Measurements from ENCODE around the gene PALS2.
A peak's percentile ranks its signal among the peaks of the same experiment; 100 is the strongest.

PALS2 gene, protein sequence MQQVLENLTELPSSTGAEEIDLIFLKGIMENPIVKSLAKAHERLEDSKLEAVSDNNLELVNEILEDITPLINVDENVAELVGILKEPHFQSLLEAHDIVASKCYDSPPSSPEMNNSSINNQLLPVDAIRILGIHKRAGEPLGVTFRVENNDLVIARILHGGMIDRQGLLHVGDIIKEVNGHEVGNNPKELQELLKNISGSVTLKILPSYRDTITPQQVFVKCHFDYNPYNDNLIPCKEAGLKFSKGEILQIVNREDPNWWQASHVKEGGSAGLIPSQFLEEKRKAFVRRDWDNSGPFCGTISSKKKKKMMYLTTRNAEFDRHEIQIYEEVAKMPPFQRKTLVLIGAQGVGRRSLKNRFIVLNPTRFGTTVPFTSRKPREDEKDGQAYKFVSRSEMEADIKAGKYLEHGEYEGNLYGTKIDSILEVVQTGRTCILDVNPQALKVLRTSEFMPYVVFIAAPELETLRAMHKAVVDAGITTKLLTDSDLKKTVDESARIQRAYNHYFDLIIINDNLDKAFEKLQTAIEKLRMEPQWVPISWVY

DNA sequence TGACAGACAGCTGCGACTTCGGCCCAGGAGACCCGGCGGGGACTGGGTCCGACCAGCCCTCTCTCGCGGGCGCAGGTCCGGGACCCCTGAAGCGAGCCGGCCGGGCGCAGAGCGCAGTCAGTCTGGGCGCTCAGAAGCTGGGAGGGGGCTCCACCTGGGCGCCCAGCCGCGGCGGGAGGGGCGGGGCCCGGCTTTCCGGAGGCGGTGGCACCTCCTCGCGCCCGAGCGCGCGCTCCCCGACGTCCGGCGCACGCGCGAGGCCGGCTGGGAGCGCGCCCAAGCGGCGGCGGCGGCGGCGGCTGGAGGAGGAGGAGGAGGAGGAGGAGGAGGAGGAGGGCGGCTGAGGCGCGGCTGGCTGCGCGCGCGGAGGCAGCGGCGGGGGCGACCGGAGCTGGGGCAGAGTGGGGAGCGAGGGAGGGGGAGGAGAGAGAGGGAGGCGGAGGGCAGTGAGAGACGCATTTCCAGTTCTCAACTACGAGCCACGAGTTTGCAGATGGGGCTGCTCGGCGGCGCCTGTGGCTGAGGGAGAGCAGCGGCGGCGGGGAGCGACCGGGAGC lies at the start of gene PALS2:
Gene PALS2 (plus strand): TSS at position 456 of the 557 bp plus-strand sequence. CDS start 50,216 bp downstream, outside the sequence.
- peak; percentile 73 for DNase-seq

DNA sequence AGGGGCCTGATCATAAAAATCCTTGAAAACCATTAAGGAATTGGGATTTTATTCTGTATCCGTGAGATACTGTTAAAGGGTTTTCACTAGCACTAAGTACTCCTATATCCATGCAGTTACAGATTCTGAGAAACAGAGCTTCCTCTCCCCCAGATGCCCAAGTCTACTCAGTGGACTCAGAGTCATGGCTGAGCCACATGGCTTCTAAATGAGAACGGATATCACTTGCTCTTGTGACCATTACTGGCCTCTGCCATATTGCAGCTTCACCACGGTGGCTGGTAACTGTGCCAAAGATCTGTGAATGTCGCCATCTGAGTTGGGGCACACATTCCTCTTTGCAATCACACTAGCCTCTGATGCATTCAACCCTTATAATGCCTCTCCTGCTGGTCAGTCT lies 42.0 kb upstream of the PALS2 start:
- DNase-seq = no peak

DNA sequence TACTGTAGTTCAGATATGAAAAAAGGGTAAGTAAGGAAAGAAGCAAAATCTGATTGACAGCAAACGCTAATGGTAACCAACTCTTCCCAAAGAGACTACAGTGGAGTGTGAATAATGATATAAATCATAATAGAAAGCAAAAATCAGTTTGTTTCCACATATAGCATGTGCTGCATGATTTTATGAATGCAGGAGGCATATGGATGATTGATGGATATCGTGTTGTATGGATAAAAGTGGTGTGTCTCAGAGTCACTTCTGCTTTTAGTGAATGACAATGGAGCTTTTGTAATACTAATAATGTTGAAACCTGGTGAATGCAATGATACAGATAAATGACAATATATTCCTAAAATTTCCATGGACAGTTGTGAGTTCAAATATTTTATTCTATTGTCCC lies 36.6 kb upstream of the PALS2 start:
- no peak for DNase-seq

GRCh38 chr7:24540956-24541355 lies 32.3 kb upstream of the PALS2 start:
- no peak for DNase-seq

- DNase-seq = no peak
These were observed 28.0 kb upstream of the PALS2 start for GRCh38 chr7:24545215-24545614.

- DNase-seq = no peak
These were observed 24.9 kb upstream of the PALS2 start for GRCh38 chr7:24548390-24548789.

DNA sequence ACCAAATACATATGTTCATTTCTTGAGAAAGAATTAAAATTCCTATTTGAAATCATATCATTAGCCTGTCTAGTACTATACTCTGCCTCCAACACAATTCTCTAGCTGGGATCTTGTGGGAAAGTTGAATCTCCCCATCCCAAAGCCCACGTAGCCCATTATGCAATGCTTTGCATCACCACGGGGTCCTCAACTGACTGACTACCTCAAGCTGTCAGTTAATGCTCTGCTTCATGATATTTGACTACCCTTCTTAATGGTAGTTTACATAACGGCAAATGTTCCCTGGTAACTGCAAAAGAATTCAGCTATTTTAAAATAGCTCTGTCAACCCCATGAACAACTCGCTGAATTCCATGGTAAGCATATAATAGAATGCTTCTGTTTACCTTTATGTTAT lies 23.3 kb upstream of the PALS2 start:
- no peak for DNase-seq

- DNase-seq = no peak
These were observed 18.1 kb upstream of the PALS2 start for GRCh38 chr7:24555184-24555583.

- no peak for DNase-seq
These were observed 17.5 kb upstream of the PALS2 start for GRCh38 chr7:24555719-24556118.

- no peak for DNase-seq
These were observed 12.5 kb upstream of the PALS2 start for GRCh38 chr7:24560772-24561171.

DNA sequence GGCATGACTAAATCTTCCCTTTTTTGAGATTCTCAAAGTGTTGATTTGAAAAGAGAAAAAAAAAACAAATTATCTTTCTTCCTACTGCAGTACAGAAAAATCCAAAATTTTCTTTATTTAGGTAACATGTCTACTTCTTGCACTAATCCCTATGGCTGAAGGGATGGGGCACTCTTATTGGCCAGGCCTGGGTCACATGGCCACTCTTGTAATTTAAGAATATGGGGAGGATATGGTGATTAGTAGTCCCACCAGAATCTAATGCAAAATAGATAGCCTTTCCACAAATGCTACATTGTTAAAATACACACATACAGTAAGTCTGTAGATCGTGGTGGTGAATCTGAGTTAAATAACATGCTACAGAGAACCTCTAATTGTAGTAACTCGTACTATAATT lies 7.0 kb upstream of the PALS2 start:
- no peak for DNase-seq

GRCh38 chr7:24570983-24571382 lies 2.3 kb upstream of the PALS2 start:
- DNase-seq = no peak

DNA sequence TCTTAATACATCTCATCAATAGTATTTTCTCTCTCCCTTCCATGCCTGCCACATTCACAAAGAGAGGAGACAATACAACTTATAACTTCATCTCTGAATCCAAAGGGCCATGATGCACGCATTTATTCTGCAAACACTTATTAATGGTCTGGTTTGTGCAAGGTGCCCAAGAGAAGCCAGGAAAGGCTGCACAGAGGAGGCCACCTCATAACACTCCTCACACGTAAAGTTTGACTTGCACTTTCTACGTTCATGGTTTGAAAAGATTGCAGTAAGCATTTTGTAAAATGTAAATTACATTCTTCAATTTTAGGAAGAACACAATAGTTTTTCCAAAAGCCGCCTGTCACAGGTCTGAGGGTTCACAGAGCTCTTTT lies 1.2 kb upstream of the PALS2 start:
- no peak for DNase-seq

GRCh38 chr7:24572393-24572996 lies 757 bp upstream of the PALS2 start:
- no peak for DNase-seq

DNA sequence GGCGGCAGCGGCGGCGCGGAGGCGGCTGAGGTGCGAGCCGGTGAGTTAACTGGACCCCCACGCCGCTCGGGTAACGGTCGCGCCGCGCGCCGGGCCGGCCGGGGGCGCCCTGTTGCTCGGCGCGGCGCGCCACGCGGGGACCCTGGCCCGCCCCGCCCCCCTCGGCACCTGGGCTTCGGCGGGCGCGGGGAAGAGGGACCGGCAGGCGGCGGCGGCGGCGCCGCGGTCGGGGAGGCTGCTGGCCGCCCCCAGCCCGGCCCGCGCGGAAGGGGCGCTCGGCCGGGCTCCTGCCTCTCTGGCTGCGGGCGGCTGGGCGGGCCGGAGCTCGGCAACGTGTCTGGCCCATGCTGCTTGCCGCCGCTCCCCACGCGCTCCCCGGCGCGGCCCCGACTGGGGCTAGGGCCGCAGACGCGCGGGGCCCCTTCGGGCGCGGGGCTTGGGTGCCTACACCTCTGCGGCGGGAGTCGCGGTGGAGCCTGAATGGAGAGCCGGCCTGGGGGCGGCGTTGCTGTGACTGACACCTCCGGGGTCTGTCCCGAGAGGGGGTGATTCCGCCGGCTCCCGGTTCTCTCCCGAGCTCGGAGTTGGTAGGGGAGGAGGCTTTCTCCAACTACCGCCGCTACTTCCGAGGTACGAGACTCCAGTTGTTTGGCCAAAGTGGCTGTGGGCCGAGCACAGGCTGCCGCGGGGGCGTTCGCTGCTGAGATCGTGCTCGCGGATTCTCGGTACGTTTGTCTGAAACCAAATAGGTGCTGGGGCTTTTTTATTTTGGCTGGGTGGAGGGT lies 494 bp downstream of the PALS2 start:
- peak; percentile 37 for DNase-seq

GRCh38 chr7:24574386-24574785 lies 1.1 kb downstream of the PALS2 start:
- no peak for DNase-seq

DNA sequence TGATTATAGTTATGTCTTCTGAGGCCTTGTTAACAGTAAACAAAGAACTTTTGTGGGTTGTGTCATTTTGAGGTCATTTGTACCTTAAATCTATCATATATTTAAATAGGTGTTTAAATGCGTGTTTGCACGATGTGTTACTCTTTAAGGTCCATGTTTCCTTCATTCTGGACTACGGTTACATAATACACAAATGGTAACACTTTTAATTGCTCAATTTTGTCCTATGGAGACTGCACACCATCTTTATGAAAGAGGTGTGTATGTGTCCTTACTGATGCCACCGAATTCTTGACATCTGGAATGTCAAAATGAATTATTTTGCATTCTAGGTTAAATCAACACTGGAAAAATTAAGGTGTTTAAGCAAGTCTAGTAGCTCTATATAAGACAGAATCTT lies 1.7 kb downstream of the PALS2 start:
- DNase-seq = no peak

- DNase-seq = no peak
These were observed 3.1 kb downstream of the PALS2 start for GRCh38 chr7:24576171-24577025.

DNA sequence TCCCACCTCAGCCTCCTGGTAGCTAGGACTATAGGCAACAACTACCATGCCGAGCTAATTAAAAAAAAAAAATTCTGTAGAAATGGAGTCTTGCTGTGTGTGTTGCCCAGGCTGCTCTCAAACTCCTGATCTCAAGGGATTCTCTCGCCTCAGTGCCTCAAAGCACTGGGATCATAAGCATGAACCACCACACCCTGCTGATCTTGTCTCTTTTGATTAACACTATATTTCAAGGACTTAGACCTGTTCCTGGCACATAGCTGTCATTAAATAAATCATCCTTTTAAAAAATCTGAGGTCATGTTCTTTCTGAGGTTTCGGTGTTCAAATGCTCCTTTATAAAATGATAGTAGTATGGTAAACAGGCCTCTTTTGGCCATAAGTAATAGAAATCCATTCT lies 4.8 kb downstream of the PALS2 start:
- no peak for DNase-seq

- DNase-seq = no peak
These were observed 7.2 kb downstream of the PALS2 start for GRCh38 chr7:24580283-24580946.

GRCh38 chr7:24582166-24582565 lies 8.9 kb downstream of the PALS2 start:
- no peak for DNase-seq

DNA sequence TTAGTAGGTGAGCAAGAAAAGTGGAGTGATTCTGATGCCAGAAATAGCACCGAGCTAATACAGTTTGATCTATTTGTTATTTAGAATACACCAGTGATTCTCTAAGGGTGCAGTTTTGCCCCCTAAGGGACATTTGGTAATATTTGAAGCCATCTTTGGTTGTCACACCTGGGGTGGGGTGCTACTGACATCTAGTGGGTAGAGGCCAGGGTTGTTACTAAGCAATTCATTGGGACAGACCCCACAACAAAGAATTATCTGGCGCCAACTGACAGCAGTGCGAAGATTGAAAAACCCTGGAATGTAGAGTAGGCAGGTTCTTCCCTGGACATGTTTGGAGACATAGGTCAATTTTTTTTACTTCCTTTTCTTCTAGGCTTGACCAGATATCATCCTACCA lies 14.6 kb downstream of the PALS2 start:
- DNase-seq = peak; percentile 13
